ENCODE data around the gene DUSP2.

Gene DUSP2

GRCh38 chr2:96103187-96103601 lies 42.0 kb downstream of the DUSP2 start:
- no peak for TF ChIP-seq CEBPB (IDR thresholded peaks at IDR 0.05)
- TF ChIP-seq USF1 (IDR thresholded peaks at IDR 0.05) = no peak
- TF ChIP-seq FOXM1 (IDR thresholded peaks at IDR 0.05; ENCODE audit: borderline replicate concordance, low read depth) = no peak
- TF ChIP-seq MAX (IDR thresholded peaks at IDR 0.05) = no peak
- no peak for TF ChIP-seq CREB1 (IDR thresholded peaks at IDR 0.05; ENCODE audit: low read depth)
- TF ChIP-seq YY1 (IDR thresholded peaks at IDR 0.05; ENCODE audit: low read depth) = no peak
- TF ChIP-seq EGR1 (IDR thresholded peaks at IDR 0.05) = no peak
- TF ChIP-seq RAD21 (IDR thresholded peaks at IDR 0.05; ENCODE audit: low read depth) = no peak
- no peak for TF ChIP-seq NFIC (IDR thresholded peaks at IDR 0.05)
- TF ChIP-seq TCF12 (IDR thresholded peaks at IDR 0.05; ENCODE audit: low read depth) = no peak
- TF ChIP-seq ZBTB7A (IDR thresholded peaks at IDR 0.05; ENCODE audit: low read depth) = no peak
- no peak for TF ChIP-seq TEAD4 (IDR thresholded peaks at IDR 0.05)
- no peak for TF ChIP-seq REST (IDR thresholded peaks at IDR 0.05; ENCODE audit: low read depth)

GRCh38 chr2:96102596-96103186 lies 42.5 kb downstream of the DUSP2 start:
- TF ChIP-seq REST (IDR thresholded peaks at IDR 0.05; ENCODE audit: low read depth) (no peak), YY1 (IDR thresholded peaks at IDR 0.05; ENCODE audit: low read depth) (no peak)

GRCh38 chr2:96100893-96101304 lies 44.3 kb downstream of the DUSP2 start:
- no peak for TF ChIP-seq TCF12 (IDR thresholded peaks at IDR 0.05; ENCODE audit: low read depth)
- no peak for TF ChIP-seq CREB1 (IDR thresholded peaks at IDR 0.05; ENCODE audit: low read depth)
- no peak for TF ChIP-seq REST (IDR thresholded peaks at IDR 0.05; ENCODE audit: low read depth)
- TF ChIP-seq YY1 (IDR thresholded peaks at IDR 0.05; ENCODE audit: low read depth) = no peak
- TF ChIP-seq EGR1 (IDR thresholded peaks at IDR 0.05) = no peak
- no peak for TF ChIP-seq USF1 (IDR thresholded peaks at IDR 0.05)
- TF ChIP-seq RAD21 (IDR thresholded peaks at IDR 0.05; ENCODE audit: low read depth) = no peak
- TF ChIP-seq EP300 (IDR thresholded peaks at IDR 0.05; ENCODE audit: borderline replicate concordance) = no peak
- no peak for TF ChIP-seq MAX (IDR thresholded peaks at IDR 0.05)
- TF ChIP-seq CEBPB (IDR thresholded peaks at IDR 0.05) = no peak
- TF ChIP-seq FOXM1 (IDR thresholded peaks at IDR 0.05; ENCODE audit: borderline replicate concordance, low read depth) = no peak
- no peak for TF ChIP-seq ZBTB7A (IDR thresholded peaks at IDR 0.05; ENCODE audit: low read depth)
- TF ChIP-seq TAF1 (IDR thresholded peaks at IDR 0.05; ENCODE audit: low read depth) = no peak
- TF ChIP-seq TEAD4 (IDR thresholded peaks at IDR 0.05) = no peak
- no peak for TF ChIP-seq NFIC (IDR thresholded peaks at IDR 0.05)

- no peak for TF ChIP-seq EGR1 (IDR thresholded peaks at IDR 0.05)
- TF ChIP-seq ZBTB7A (IDR thresholded peaks at IDR 0.05; ENCODE audit: low read depth) = no peak
- TF ChIP-seq USF1 (IDR thresholded peaks at IDR 0.05) = no peak
- no peak for TF ChIP-seq YY1 (IDR thresholded peaks at IDR 0.05; ENCODE audit: low read depth)
- no peak for TF ChIP-seq TCF12 (IDR thresholded peaks at IDR 0.05; ENCODE audit: low read depth)
- TF ChIP-seq CREB1 (IDR thresholded peaks at IDR 0.05; ENCODE audit: low read depth) = no peak
- no peak for TF ChIP-seq TEAD4 (IDR thresholded peaks at IDR 0.05)
- TF ChIP-seq CEBPB (IDR thresholded peaks at IDR 0.05) = no peak
- no peak for TF ChIP-seq FOXM1 (IDR thresholded peaks at IDR 0.05; ENCODE audit: borderline replicate concordance, low read depth)
- no peak for TF ChIP-seq EP300 (IDR thresholded peaks at IDR 0.05; ENCODE audit: borderline replicate concordance)
- no peak for TF ChIP-seq TAF1 (IDR thresholded peaks at IDR 0.05; ENCODE audit: low read depth)
Observed at GRCh38 chr2:96099861-96100798, 45.1 kb downstream of the DUSP2 start.
